ENCODE results near the gene HIPK3.
"Not testable (repeated sequence)": the region's sequence is repeated elsewhere in the genome, so short reads cannot be mapped to it uniquely, and the experiment has no call there.

Gene HIPK3

GRCh38 chr11:33211153-33211552, 46.0 kb upstream of the HIPK3 start:
- Histone ChIP-seq H3K27ac (ENCODE audit: low read depth, low read length) (no peak overlapping the region), H4K20me1 (ENCODE audit: control insufficient read depth, insufficient read depth, low read depth, low read length) (no peaks in the 10 kb centered on the region), H3K79me2 (ENCODE audit: control insufficient read depth, low read length) (no peaks in the 10 kb centered on the region), H3F3A (ENCODE audit: control insufficient read depth, insufficient read depth) (no peaks in the 10 kb centered on the region), H3K4me1 (ENCODE audit: control insufficient read depth, low read length) (no peaks in the 10 kb centered on the region), H3K36me3 (ENCODE audit: control insufficient read depth, low read length) (no peaks in the 10 kb centered on the region), H3K9me2 (replicated peaks; ENCODE audit: control insufficient read depth, low read length) (no peaks in the 10 kb centered on the region), H3K27me3 (ENCODE audit: control insufficient read depth, low read length) (no peaks in the 10 kb centered on the region), H3K4me3 (ENCODE audit: low read length) (no peak overlapping the region), H3K4me2 (ENCODE audit: low read length) (no peak overlapping the region), H3K9me3 (ENCODE audit: control insufficient read depth, insufficient read depth, low read length) (no peaks in the 10 kb centered on the region)
- TF ChIP-seq CTCF (IDR thresholded peaks at IDR 0.05; ENCODE audit: low read depth, low read length, poor library complexity, severe bottlenecking) (no peak), EZH2phosphoT487 (IDR thresholded peaks at IDR 0.05; ENCODE audit: borderline replicate concordance, low read length) (no peak)

- H3K4me1 ChIP-seq (ENCODE audit: control insufficient read depth, low read length) = no peaks in the 10 kb centered on the region
- no peak overlapping the region for H3K4me2 ChIP-seq (ENCODE audit: low read length)
- no peaks in the 10 kb centered on the region for H3K79me2 ChIP-seq (ENCODE audit: control insufficient read depth, low read length)
- no peaks in the 10 kb centered on the region for H3K27me3 ChIP-seq (ENCODE audit: control insufficient read depth, low read length)
- H3F3A ChIP-seq (ENCODE audit: control insufficient read depth, insufficient read depth) = no peaks in the 10 kb centered on the region
- H3K36me3 ChIP-seq (ENCODE audit: control insufficient read depth, low read length) = no peaks in the 10 kb centered on the region
- H3K9me3 ChIP-seq (ENCODE audit: control insufficient read depth, insufficient read depth, low read length) = no peaks in the 10 kb centered on the region
- H4K20me1 ChIP-seq (ENCODE audit: control insufficient read depth, insufficient read depth, low read depth, low read length) = no peaks in the 10 kb centered on the region
- no peaks in the 10 kb centered on the region for H3K9me2 ChIP-seq (replicated peaks; ENCODE audit: control insufficient read depth, low read length)
- TF ChIP-seq EZH2phosphoT487 (IDR thresholded peaks at IDR 0.05; ENCODE audit: borderline replicate concordance, low read length) = no peak
- no peak for TF ChIP-seq CTCF (IDR thresholded peaks at IDR 0.05; ENCODE audit: low read depth, low read length, poor library complexity, severe bottlenecking)
- no peak overlapping the region for H3K27ac ChIP-seq (ENCODE audit: low read depth, low read length)
- no peak overlapping the region for H3K4me3 ChIP-seq (ENCODE audit: low read length)
These were observed 45.6 kb upstream of the HIPK3 start for GRCh38 chr11:33211580-33211979.

GRCh38 chr11:33214187-33214586, 43.0 kb upstream of the HIPK3 start:
- Histone ChIP-seq H3K27me3 (ENCODE audit: control insufficient read depth, low read length) (no peaks in the 10 kb centered on the region), H3K4me1 (ENCODE audit: control insufficient read depth, low read length) (no peaks in the 10 kb centered on the region), H3K36me3 (ENCODE audit: control insufficient read depth, low read length) (no peaks in the 10 kb centered on the region), H3F3A (ENCODE audit: control insufficient read depth, insufficient read depth) (no peaks in the 10 kb centered on the region), H3K4me2 (ENCODE audit: low read length) (no peak overlapping the region), H3K79me2 (ENCODE audit: control insufficient read depth, low read length) (no peaks in the 10 kb centered on the region), H3K9me3 (ENCODE audit: control insufficient read depth, insufficient read depth, low read length) (no peaks in the 10 kb centered on the region), H3K9me2 (replicated peaks; ENCODE audit: control insufficient read depth, low read length) (no peaks in the 10 kb centered on the region), H3K27ac (ENCODE audit: low read depth, low read length) (no peak overlapping the region), H4K20me1 (ENCODE audit: control insufficient read depth, insufficient read depth, low read depth, low read length) (no peaks in the 10 kb centered on the region), H3K4me3 (ENCODE audit: low read length) (no peak overlapping the region)
- TF ChIP-seq CTCF (IDR thresholded peaks at IDR 0.05; ENCODE audit: low read depth, low read length, poor library complexity, severe bottlenecking) (no peak), EZH2phosphoT487 (IDR thresholded peaks at IDR 0.05; ENCODE audit: borderline replicate concordance, low read length) (no peak)

GRCh38 chr11:33214767-33215166, 42.4 kb upstream of the HIPK3 start:
- Histone ChIP-seq H4K20me1 (ENCODE audit: control insufficient read depth, insufficient read depth, low read depth, low read length) (no peaks in the 10 kb centered on the region), H3K4me3 (ENCODE audit: low read length) (no peak overlapping the region), H3F3A (ENCODE audit: control insufficient read depth, insufficient read depth) (no peaks in the 10 kb centered on the region), H3K9me3 (ENCODE audit: control insufficient read depth, insufficient read depth, low read length) (no peaks in the 10 kb centered on the region), H3K27ac (ENCODE audit: low read depth, low read length) (no peak overlapping the region), H3K4me2 (ENCODE audit: low read length) (no peak overlapping the region), H3K36me3 (ENCODE audit: control insufficient read depth, low read length) (no peaks in the 10 kb centered on the region), H3K9me2 (replicated peaks; ENCODE audit: control insufficient read depth, low read length) (no peaks in the 10 kb centered on the region), H3K79me2 (ENCODE audit: control insufficient read depth, low read length) (no peaks in the 10 kb centered on the region), H3K27me3 (ENCODE audit: control insufficient read depth, low read length) (no peaks in the 10 kb centered on the region), H3K4me1 (ENCODE audit: control insufficient read depth, low read length) (no peaks in the 10 kb centered on the region)
- TF ChIP-seq CTCF (IDR thresholded peaks at IDR 0.05; ENCODE audit: low read depth, low read length, poor library complexity, severe bottlenecking) (no peak), EZH2phosphoT487 (IDR thresholded peaks at IDR 0.05; ENCODE audit: borderline replicate concordance, low read length) (no peak)

- H3K27ac ChIP-seq (ENCODE audit: low read depth, low read length); H3K4me3 ChIP-seq (ENCODE audit: low read length); H3K79me2 ChIP-seq (ENCODE audit: control insufficient read depth, low read length); H4K20me1 ChIP-seq (ENCODE audit: control insufficient read depth, insufficient read depth, low read depth, low read length); H3K4me2 ChIP-seq (ENCODE audit: low read length); H3F3A ChIP-seq (ENCODE audit: control insufficient read depth, insufficient read depth); H3K27me3 ChIP-seq (ENCODE audit: control insufficient read depth, low read length); H3K9me3 ChIP-seq (ENCODE audit: control insufficient read depth, insufficient read depth, low read length); H3K4me1 ChIP-seq (ENCODE audit: control insufficient read depth, low read length); H3K36me3 ChIP-seq (ENCODE audit: control insufficient read depth, low read length); H3K9me2 ChIP-seq (replicated peaks; ENCODE audit: control insufficient read depth, low read length): not testable (repeated sequence)
These were observed 40.5 kb upstream of the HIPK3 start for GRCh38 chr11:33216676-33217075.

Measured in DOHH2 (cell line).